ENCODE data around the gene RHOB. TPM values are rescaled to one million over a fixed set of nuclear protein-coding genes. Genes with fewer than 3 reads are reported as not detected.
A peak's percentile ranks its signal among the peaks of the same experiment; 100 is the strongest.

Gene RHOB
- polyA plus RNA-seq, 3 donors, result 43.3 to 602 (median 66.3) TPM

DNA sequence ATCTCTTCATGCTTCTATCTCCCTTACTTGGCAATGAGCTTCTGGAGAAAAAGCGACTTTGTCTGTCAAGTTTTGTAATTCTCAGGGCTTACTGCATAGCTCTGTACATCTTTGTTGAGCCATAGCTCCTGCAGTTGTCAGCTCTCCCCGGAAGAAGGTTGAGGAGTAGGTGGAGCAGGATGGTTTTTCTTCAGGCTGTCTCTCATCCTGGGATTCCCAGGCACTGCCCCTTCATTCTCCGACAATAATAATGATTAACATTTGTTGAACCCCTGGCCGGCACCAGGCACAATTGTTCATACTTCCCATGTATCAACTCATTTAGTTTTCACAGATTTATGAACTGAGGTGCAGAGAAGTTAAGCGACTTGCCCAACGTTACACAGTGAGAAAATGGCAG lies 23.5 kb upstream of the RHOB start:
- H3K4me3 ChIP-seq (replicated peaks in 1 of 3; ENCODE audit: low read depth in 2 of 3, low read length in 3 of 3), result peak overlapping the region in 1 of 3 experiments; percentile 67
- TF ChIP-seq, protein P1, sequence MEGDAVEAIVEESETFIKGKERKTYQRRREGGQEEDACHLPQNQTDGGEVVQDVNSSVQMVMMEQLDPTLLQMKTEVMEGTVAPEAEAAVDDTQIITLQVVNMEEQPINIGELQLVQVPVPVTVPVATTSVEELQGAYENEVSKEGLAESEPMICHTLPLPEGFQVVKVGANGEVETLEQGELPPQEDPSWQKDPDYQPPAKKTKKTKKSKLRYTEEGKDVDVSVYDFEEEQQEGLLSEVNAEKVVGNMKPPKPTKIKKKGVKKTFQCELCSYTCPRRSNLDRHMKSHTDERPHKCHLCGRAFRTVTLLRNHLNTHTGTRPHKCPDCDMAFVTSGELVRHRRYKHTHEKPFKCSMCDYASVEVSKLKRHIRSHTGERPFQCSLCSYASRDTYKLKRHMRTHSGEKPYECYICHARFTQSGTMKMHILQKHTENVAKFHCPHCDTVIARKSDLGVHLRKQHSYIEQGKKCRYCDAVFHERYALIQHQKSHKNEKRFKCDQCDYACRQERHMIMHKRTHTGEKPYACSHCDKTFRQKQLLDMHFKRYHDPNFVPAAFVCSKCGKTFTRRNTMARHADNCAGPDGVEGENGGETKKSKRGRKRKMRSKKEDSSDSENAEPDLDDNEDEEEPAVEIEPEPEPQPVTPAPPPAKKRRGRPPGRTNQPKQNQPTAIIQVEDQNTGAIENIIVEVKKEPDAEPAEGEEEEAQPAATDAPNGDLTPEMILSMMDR (IDR thresholded peaks at IDR 0.05), result no peak
- peaks cover 71% of the 10 kb centered on the region for H3K4me1 Mint-ChIP-seq
- no peak overlapping the region for H3K9ac ChIP-seq (ENCODE audit: insufficient read depth, low read length, poor library complexity, severe bottlenecking)
- H3K27ac Mint-ChIP-seq, result peak overlapping the region; percentile 95 to 99 (median 98)
- no peaks in the 10 kb centered on the region for H4K20me1 ChIP-seq (ENCODE audit: insufficient read depth, low read length)
- H2AFZ ChIP-seq (ENCODE audit: insufficient read depth, low read depth, low read length, poor library complexity, severe bottlenecking), result no peak overlapping the region
- H3K79me2 ChIP-seq (ENCODE audit: insufficient read depth, low read length), result peaks cover 9% of the 10 kb centered on the region
- H3K4me2 ChIP-seq (replicated peaks; ENCODE audit: extremely low read depth, low read length, poor library complexity, severe bottlenecking), result peak overlapping the region; percentile 86
- H3K4me3 Mint-ChIP-seq, result peak overlapping the region; percentile 75 to 85
- DNase-seq, result no peak
- H3K9me3 Mint-ChIP-seq, result peaks cover 0 to 4% (median 0%) of the 10 kb centered on the region in 7 donors
- H3K4me1 ChIP-seq (ENCODE audit: control insufficient read depth in 1 of 2, insufficient read depth in 2 of 2, low read length in 2 of 2), result peaks cover 56 to 78% of the 10 kb centered on the region in 2 donors
- H3K36me3 Mint-ChIP-seq, result peaks cover 6 to 16% of the 10 kb centered on the region in 2 donors
- peaks cover 0 to 2% (median 1%) of the 10 kb centered on the region in 3 donors for H3K27me3 Mint-ChIP-seq (ENCODE audit: low read depth in 3 of 3)
- H3K27me3 ChIP-seq (ENCODE audit: control insufficient read depth in 2 of 2, insufficient read depth in 2 of 2, low read length in 2 of 2), result no peaks in the 10 kb centered on the region
- H3K36me3 ChIP-seq (replicated peaks in 1 of 2; ENCODE audit: control insufficient read depth in 1 of 2, insufficient read depth in 2 of 2, low read length in 2 of 2), result no peaks in the 10 kb centered on the region
- intact Hi-C loops (cut with micrococcal nuclease), result loop anchor here in 1 of 2 donors (10.0 kb wide), 1 partner anchor 69 kb away; the partner anchor contains the start of gene PUM2
- H3K9me3 ChIP-seq (replicated peaks in 1 of 2; ENCODE audit: control insufficient read depth in 1 of 2, insufficient read depth in 1 of 2, low read length in 2 of 2), result no peaks in the 10 kb centered on the region
- 100% methylated on average over 1 of the region's 6 CpGs for WGBS (ENCODE audit: insufficient coverage)
- peak overlapping the region; percentile 97 to 98 for H3K27ac ChIP-seq (ENCODE audit: low read depth in 1 of 2, low read length in 2 of 2)

DNA sequence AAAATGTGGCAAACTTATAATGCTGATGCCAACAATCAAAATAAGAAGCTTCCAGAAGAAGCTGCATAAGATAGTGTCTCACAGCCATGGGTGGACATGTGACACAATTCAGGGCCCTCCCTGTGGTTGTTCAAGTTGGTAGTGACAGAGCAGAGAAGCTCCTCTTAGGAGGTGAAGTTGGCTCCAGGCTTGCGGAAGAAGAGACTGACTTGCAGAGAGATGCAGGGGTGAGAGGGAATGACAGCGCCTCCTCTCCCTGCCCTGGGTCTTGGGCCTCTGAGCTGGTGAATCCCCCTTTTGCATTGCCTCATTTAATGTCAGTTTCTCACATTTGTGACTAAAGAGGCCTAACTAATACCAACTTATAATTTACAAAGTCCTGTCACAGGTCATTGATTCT lies 23.0 kb upstream of the RHOB start:
- H3K4me1 Mint-ChIP-seq, result peaks cover 74% of the 10 kb centered on the region
- no CpG with 5 or more reads among the region's 2 CpGs for WGBS (ENCODE audit: insufficient coverage)
- peaks cover 61 to 82% of the 10 kb centered on the region in 2 donors for H3K4me1 ChIP-seq (ENCODE audit: control insufficient read depth in 1 of 2, insufficient read depth in 2 of 2, low read length in 2 of 2)

More for the DNA sequence above, 23.0 kb upstream of the RHOB start:
- peaks cover 9% of the 10 kb centered on the region for H3K79me2 ChIP-seq (ENCODE audit: insufficient read depth, low read length)
- peak overlapping the region; percentile 1 to 67 (median 38) for H3K4me3 ChIP-seq (replicated peaks in 1 of 3; ENCODE audit: low read depth in 2 of 3, low read length in 3 of 3)
- Mint-ChIP-seq H3K27ac (peak overlapping the region; percentile 95 to 99 (median 98)), H3K9me3 (peaks cover 0 to 4% (median 0%) of the 10 kb centered on the region in 7 donors), H3K4me3 (peak overlapping the region; percentile 75 to 85), H3K27me3 (ENCODE audit: low read depth in 3 of 3) (peaks cover 0 to 2% (median 1%) of the 10 kb centered on the region in 3 donors), H3K36me3 (peaks cover 6 to 16% of the 10 kb centered on the region in 2 donors)
- peak overlapping the region; percentile 78 for H3K9ac ChIP-seq (ENCODE audit: insufficient read depth, low read length, poor library complexity, severe bottlenecking)
- peak overlapping the region; percentile 60 for H2AFZ ChIP-seq (ENCODE audit: insufficient read depth, low read depth, low read length, poor library complexity, severe bottlenecking)
- H3K9me3 ChIP-seq (replicated peaks in 1 of 2; ENCODE audit: control insufficient read depth in 1 of 2, insufficient read depth in 1 of 2, low read length in 2 of 2), result no peaks in the 10 kb centered on the region
- peak; percentile 38 to 56 (median 51) for DNase-seq
- intact Hi-C loops (cut with micrococcal nuclease), result loop anchor here in 1 of 2 donors (2.0 to 10.0 kb wide), 2 partner anchors 15 to 69 kb away; partner anchors contain the start of gene PUM2
- TF ChIP-seq, protein P1 (IDR thresholded peaks at IDR 0.05), result no peak
- H3K27me3 ChIP-seq (ENCODE audit: control insufficient read depth in 2 of 2, insufficient read depth in 2 of 2, low read length in 2 of 2), result no peaks in the 10 kb centered on the region
- no peaks in the 10 kb centered on the region for H3K36me3 ChIP-seq (replicated peaks in 1 of 2; ENCODE audit: control insufficient read depth in 1 of 2, insufficient read depth in 2 of 2, low read length in 2 of 2)
- peak overlapping the region; percentile 97 to 98 for H3K27ac ChIP-seq (ENCODE audit: low read depth in 1 of 2, low read length in 2 of 2)
- no peaks in the 10 kb centered on the region for H4K20me1 ChIP-seq (ENCODE audit: insufficient read depth, low read length)
- H3K4me2 ChIP-seq (replicated peaks; ENCODE audit: extremely low read depth, low read length, poor library complexity, severe bottlenecking), result peak overlapping the region; percentile 86
